Left lung (tissue), 10 donors: Measurements from ENCODE around the gene HSF5. TPM values are rescaled to one million over a fixed set of nuclear protein-coding genes. Genes with fewer than 3 reads are reported as not detected.
"Not testable (repeated sequence)": the region's sequence is repeated elsewhere in the genome, so short reads cannot be mapped to it uniquely, and the experiment has no call there.

Experiments used
- ATAC-seq: fragments of 200-7000 bp; cut with Tn5 transposase; one replicate; pipeline ENCODE4 v1.9.1; 2020; ENCODE audit warnings: moderate library complexity
- DNase-seq, 4 donors: peaks; one replicate each; pipeline ENCODE4 v3.0.0-alpha.2; 2013 to 2020
- H3K27ac ChIP-seq, 2 donors: fragments of 200-600 bp; sonication (generic) in 1 of 2; one replicate each; pipeline versions ENCODE4 v1.5.0 to v1.8.0; 2020 to 2021
- H3K27me3 ChIP-seq, 2 donors: fragments of 200-600 bp; sonication (generic) in 1 of 2; one replicate each; pipeline versions ENCODE4 v1.5.0 to v1.8.0; 2020 to 2021
- H3K36me3 ChIP-seq, 2 donors: fragments of 200-600 bp; sonication (generic) in 1 of 2; one replicate each; pipeline versions ENCODE4 v1.5.0 to v1.8.0; 2020 to 2021
- H3K4me1 ChIP-seq, 2 donors: fragments of 200-600 bp; one replicate each; pipeline ENCODE4 v1.8.0; 2021
- H3K4me3 ChIP-seq, 2 donors: fragments of 200-600 bp; sonication (generic) in 1 of 2; one replicate each; pipeline versions ENCODE4 v1.5.0 to v1.8.0; 2020 to 2021; ENCODE audit warnings: mild to moderate bottlenecking in 1 of 2
- H3K9me3 ChIP-seq, 2 donors: fragments of 200-600 bp; sonication (generic) in 1 of 2; one replicate each; pipeline versions ENCODE4 v1.5.0 to v1.8.0; 2020 to 2021
- CTCF ChIP-seq, 2 donors: fragments of 200-600 bp; sonication (generic) in 1 of 2; IDR thresholded peaks; one replicate each; pipeline versions ENCODE4 v1.5.0 to v1.8.0; 2021; ENCODE audit warnings: antibody characterized with exemption in 2 of 2
- intact Hi-C, 2 donors: fragments of 100-400 bp; cut with DNase I; formaldehyde crosslinking; loops; one replicate each; pipeline versions ENCODE4 v1.11.2 to v1.14.2; 2022
- polyA plus RNA-seq, 6 donors: library from polyadenylated mRNA; unstranded; fragments of 120-200 nt; gene quantifications; one replicate each; pipeline ENCODE4 v1.2.1, GENCODE V29; 2013; ENCODE audit not compliant: insufficient read length in 6 of 6
- total RNA-seq, 2 donors: library from RNA; stranded (reverse); fragmentation: NEBNext Ultra II Directional; extraction: Animal tissue kit (Norgen Biotek cat#: 25700); gene quantifications; one replicate each; pipeline ENCODE4 v1.2.1, GENCODE V29; 2021
- donor health status: DM: no; HTN: yes; CAD: no.
- donor health status: DM: no; HTN: no; CAD: no.

HSF5 gene
- total and polyA plus RNA-seq, 8 donors: 0.08 to 0.15 (median 0.12) TPM

- Histone ChIP-seq H3K4me3 (no peak overlapping the region), H3K9me3 (no peaks in the 10 kb centered on the region), H3K4me1 (no peaks in the 10 kb centered on the region), H3K27me3 (peaks cover 0 to 9% of the 10 kb centered on the region in 2 donors), H3K27ac (no peak overlapping the region), H3K36me3 (no peaks in the 10 kb centered on the region)
- no peak for ATAC-seq
- no peak for TF ChIP-seq CTCF (IDR thresholded peaks at IDR 0.05)
- intact Hi-C loops: no loop called here
- DNase-seq: no peak
Observed at GRCh38 chr17:58401287-58401686, 86.9 kb downstream of the HSF5 start.

GRCh38 chr17:58400826-58401225 lies 87.4 kb downstream of the HSF5 start:
- DNase-seq: no peak
- no peaks in the 10 kb centered on the region for H3K4me1 ChIP-seq
- TF ChIP-seq CTCF (IDR thresholded peaks at IDR 0.05): no peak
- no peaks in the 10 kb centered on the region for H3K9me3 ChIP-seq
- intact Hi-C loops: no loop called here
- H3K27me3 ChIP-seq: peaks cover 0 to 6% of the 10 kb centered on the region in 2 donors
- no peak overlapping the region for H3K27ac ChIP-seq
- ATAC-seq: no peak
- no peaks in the 10 kb centered on the region for H3K36me3 ChIP-seq
- no peak overlapping the region for H3K4me3 ChIP-seq

GRCh38 chr17:58399974-58400373 lies 88.2 kb downstream of the HSF5 start:
- ATAC-seq (no peak), DNase-seq (no peak)
- Histone ChIP-seq H3K4me3 (no peak overlapping the region), H3K36me3 (no peaks in the 10 kb centered on the region), H3K27me3 (no peaks in the 10 kb centered on the region), H3K9me3 (no peaks in the 10 kb centered on the region), H3K4me1 (no peaks in the 10 kb centered on the region), H3K27ac (no peak overlapping the region)
- no peak for TF ChIP-seq CTCF (IDR thresholded peaks at IDR 0.05)
- intact Hi-C loops: no loop called here

GRCh38 chr17:58398574-58399266 lies 89.5 kb downstream of the HSF5 start:
- intact Hi-C loops: no loop called here
- ATAC-seq (no peak), DNase-seq (no peak)
- Histone ChIP-seq H3K36me3 (no peaks in the 10 kb centered on the region), H3K4me1 (no peaks in the 10 kb centered on the region), H3K4me3 (no peak overlapping the region), H3K9me3 (no peaks in the 10 kb centered on the region), H3K27ac (no peak overlapping the region), H3K27me3 (no peaks in the 10 kb centered on the region)
- TF ChIP-seq CTCF (IDR thresholded peaks at IDR 0.05): no peak

- ATAC-seq, intact Hi-C loops: not testable (repeated sequence)
Observed at GRCh38 chr17:58397421-58397820, 90.8 kb downstream of the HSF5 start.

GRCh38 chr17:58396173-58396572 lies 92.0 kb downstream of the HSF5 start:
- no peak for DNase-seq
- no peaks in the 10 kb centered on the region for H3K36me3 ChIP-seq
- no peak for TF ChIP-seq CTCF (IDR thresholded peaks at IDR 0.05)
- H3K9me3 ChIP-seq: no peaks in the 10 kb centered on the region
- no peak overlapping the region for H3K4me3 ChIP-seq
- H3K27me3 ChIP-seq: no peaks in the 10 kb centered on the region
- H3K27ac ChIP-seq: no peak overlapping the region
- intact Hi-C loops: no loop called here
- no peaks in the 10 kb centered on the region for H3K4me1 ChIP-seq
- ATAC-seq: no peak

More at GRCh38 chr17:58397421-58397820, 90.8 kb downstream of the HSF5 start:
- not testable (repeated sequence) for DNase-seq, H3K27me3 ChIP-seq, H3K4me1 ChIP-seq, H3K27ac ChIP-seq, H3K36me3 ChIP-seq, H3K9me3 ChIP-seq, H3K4me3 ChIP-seq
